Stimulated activated CD4-positive, alpha-beta T cell treated with anti-CD3 and anti-CD28 coated beads, Interleukin-15, amount 100 ng/mL, for 48 hours (primary cell): Measurements from ENCODE around the gene SGCE.
"Not testable (repeated sequence)": the region's sequence is repeated elsewhere in the genome, so short reads cannot be mapped to it uniquely, and the experiment has no call there.

ENCODE experiments used
- DNase-seq, 2 donors: peaks; one replicate each; pipeline ENCODE4 v3.0.0-alpha.2; 2020; ENCODE audit warnings: low read depth in 2 of 2

The SGCE gene, protein sequence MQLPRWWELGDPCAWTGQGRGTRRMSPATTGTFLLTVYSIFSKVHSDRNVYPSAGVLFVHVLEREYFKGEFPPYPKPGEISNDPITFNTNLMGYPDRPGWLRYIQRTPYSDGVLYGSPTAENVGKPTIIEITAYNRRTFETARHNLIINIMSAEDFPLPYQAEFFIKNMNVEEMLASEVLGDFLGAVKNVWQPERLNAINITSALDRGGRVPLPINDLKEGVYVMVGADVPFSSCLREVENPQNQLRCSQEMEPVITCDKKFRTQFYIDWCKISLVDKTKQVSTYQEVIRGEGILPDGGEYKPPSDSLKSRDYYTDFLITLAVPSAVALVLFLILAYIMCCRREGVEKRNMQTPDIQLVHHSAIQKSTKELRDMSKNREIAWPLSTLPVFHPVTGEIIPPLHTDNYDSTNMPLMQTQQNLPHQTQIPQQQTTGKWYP

DNA sequence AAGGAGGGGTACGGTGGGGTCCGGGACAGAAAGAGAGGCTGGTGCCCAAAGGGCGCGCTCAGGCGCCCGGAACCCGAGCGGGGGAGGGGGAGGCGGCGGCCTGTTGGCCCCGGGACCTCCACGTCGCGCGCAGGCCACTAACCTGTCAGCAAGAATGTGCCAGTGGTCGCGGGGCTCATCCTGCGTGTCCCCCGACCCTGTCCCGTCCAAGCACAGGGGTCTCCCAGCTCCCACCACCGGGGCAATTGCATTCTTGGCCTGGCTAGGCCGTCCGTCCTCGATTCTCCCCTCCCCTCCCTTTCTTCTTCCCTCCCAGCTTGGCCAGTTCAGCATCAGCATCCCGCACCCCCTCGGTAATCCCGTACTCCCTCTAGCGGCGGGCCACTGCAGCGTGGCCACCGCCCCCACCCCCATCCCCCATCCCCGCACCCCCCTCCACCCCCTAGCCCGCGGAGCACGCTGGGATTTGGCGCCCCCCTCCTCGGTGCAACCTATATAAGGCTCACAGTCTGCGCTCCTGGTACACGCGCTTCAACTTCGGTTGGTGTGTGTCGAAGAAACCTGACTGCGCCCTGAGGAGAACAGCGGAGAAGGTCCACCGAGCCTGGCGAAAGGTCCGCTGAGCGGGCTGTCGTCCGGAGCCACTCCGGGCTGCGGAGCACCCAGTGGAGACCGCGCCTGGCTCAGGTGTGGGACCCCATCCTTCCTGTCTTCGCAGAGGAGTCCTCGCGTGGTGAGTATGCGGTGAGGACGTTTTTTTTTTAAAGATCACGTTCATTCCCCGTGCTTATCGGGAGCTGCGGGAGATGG, at the start of gene SGCE:
SGCE (minus strand) TSS at position 286 of the 810 bp plus-strand sequence; CDS start at position 251, 35 bp downstream.
- peak in 1 of 2 donors; percentile 44 for DNase-seq

DNA sequence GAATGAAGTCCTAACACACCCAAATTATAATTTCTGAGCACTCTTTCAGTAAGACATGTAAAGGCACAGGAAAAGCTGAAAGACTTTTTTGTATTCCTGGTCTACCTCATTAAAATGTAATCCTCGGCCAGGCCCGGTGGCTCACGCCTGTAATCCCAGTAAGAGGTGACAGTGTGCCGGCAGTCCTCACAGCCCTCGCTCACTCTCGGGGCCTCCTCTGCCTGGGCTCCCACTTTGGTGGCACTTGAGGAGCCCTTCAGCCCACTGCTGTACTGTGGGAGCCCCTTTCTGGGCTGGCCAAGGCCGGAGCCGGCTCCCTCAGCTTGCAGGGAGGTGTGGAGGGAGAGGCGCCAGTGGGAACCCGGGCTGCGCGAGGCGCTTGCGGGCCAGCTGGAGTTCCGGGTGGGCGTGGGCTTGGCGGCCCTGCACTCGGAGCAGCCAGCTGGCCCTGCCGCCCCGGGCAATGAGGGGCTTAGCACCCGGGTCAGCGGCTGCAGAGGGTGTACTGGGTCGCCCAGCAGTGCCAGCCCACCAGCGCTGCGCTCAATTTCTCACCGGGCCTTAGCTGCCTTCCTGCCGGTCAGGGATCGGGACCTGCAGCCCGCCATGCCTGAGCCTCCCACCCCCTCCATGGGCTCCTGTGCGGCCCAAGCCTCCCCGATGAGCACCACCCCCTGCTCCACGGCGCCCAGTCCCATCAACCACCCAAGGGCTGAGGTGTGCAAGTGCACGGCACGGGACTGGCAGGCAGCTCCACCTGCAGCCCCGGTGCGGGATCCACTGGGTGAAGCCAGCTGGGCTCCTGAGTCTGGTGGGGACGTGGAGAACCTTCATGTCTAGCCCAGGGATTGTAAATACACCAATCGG, 49.5 kb upstream of the SGCE start:
- DNase-seq, result not testable (repeated sequence)

DNA sequence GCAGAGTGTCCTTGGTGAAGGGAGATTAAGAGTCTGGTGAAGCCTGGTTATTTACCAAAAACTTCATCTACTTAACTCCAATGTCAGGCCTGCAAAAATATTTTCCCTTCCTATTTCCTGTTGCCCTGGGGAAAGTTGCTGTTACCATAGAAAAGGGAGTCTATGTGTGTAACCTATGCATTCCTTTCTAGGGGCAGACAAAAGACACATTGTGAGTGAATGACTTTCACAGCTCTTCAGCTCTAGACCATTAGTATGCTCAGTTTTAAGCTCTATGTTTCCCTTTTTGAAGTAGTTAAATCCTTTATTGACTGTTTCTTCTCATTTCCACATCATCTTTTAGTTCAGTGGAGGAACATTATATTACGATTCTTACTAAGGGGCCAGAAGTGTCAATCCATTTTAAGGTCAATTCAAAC, 45.6 kb upstream of the SGCE start:
- no peak for DNase-seq

DNA sequence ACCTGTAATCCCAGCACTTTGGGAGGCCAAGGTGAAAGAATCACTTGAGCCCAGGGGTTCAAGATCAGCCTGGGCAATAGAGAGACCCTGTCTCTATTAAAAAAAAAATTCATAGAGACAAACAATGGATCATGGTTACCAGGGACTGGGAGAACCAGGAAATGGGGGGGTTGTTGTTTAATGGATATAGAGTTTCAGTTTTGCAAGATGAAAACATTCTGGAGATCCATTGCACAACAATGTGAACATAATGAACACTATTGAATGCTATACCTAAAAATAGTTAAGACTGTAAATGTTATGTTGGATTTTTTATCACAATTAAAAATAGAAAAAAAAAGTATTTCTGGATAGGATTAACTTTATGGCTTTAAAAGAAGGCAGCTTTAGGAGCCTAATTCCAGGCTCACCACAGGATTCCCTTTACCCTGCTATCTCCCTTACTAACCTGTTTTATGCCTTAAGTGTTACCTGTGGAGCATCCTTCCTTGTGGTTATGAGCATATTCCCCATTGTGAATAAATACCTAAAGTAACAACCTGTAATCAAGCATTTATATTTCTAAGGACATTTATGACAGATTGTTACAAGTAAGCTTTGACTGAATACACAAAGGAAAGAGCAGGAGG, 45.1 kb upstream of the SGCE start:
- no peak for DNase-seq

- no peak for DNase-seq
Measured at GRCh38 chr7:94698275-94698674, 42.3 kb upstream of the SGCE start.

DNA sequence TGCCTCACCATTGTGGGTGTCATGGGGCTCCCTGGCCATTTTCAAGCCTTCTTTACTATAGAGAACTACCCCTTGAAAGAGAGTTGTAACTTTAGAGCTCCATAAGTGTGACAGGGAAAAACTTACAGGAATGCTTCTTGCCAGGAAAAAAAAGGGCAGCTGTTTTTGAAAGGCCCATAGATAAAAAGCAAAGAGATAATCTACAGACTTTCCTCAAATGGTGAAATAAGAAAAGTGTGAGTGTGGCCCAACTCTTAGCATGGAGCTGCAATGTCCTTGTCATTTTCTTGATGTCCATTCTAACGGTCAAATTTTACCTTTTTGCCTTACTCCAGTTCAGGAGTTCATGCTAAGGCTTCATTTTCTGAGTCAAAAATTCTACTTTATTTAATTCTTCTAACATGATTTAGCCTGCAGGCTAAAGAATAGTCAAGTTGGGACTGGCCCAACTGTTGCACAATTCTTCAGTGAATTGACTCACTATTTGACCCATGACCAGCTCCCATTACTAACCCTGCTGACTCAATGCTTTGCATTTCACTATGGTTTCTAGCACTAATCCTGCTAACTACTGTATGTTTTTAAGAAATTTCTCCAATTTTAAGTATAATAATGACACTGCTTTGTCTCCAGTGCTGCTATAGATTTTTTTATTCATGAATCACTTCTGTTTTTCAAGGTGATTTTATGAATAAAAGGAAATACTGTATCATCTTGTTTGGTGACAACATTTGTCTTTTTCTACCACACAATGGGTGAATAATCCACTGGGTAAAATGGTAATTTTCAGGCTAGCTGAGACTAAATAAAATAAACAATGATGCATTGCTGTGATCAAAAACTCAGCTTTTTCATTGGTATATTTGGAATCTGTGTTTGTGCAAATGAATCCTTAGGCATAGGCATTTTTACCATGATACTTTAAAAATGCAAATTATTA, 41.4 kb upstream of the SGCE start:
- DNase-seq, result no peak

DNA sequence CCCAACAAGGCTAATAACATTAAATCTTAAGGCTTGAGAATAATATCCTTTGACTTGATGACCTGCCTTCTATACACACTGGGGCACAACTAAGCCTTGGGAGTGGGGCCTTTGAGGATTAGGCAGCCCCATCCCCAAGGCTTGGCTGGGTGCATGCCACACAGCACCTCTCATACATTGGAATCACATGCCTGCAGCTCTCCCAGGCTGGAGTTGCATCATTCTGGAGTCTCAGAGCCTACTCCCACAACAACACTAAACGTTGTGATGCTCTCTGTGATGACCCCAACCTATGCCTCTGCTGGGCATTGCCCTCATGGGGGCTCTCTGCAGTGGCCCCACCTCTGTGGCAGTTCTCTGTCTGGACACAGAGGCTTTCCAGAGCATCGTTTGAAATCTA, 31.9 kb upstream of the SGCE start:
- DNase-seq, result no peak

DNA sequence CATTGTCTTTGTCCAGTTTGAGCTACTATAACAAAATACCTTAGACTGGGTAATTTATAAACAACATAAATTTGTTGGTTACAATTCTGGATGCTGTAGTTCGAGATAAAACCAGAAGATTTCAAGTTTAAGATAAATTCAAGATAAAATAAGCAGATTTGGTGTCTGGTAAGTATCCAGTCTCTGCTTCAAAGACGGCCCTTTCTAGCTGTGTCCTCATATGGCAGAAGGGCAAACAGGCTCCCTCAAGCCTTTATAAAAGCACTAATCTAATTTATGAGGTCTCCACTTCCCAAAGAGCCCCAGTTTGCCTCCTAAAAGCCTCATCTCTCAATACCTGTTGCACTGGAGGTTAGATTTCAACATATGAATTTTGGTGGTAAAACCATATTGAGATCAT, 31.1 kb upstream of the SGCE start:
- DNase-seq, result no peak

GRCh38 chr7:94683066-94683465, 27.1 kb upstream of the SGCE start:
- no peak for DNase-seq

GRCh38 chr7:94679358-94679757, 23.4 kb upstream of the SGCE start:
- no peak for DNase-seq

GRCh38 chr7:94676431-94676830, 20.5 kb upstream of the SGCE start:
- no peak for DNase-seq

DNA sequence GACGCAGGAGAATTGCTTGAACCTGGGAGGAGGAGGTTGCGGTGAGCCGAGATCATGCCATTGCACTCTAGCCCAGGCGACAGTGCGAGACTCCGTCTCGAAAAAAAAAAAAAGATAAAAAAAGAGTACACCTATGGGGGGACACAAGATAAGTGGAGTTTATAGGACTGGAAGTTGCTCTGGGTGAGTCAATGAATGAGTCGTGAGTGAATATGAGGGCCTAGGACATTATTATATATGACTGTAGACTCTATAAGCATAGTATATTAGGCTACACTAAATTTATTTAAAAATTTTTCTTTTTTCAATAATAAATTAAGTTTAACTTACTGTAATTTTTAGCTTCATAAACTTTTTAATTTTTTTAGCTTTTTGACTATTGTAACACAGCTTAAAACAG, 19.4 kb upstream of the SGCE start:
- no peak for DNase-seq

DNA sequence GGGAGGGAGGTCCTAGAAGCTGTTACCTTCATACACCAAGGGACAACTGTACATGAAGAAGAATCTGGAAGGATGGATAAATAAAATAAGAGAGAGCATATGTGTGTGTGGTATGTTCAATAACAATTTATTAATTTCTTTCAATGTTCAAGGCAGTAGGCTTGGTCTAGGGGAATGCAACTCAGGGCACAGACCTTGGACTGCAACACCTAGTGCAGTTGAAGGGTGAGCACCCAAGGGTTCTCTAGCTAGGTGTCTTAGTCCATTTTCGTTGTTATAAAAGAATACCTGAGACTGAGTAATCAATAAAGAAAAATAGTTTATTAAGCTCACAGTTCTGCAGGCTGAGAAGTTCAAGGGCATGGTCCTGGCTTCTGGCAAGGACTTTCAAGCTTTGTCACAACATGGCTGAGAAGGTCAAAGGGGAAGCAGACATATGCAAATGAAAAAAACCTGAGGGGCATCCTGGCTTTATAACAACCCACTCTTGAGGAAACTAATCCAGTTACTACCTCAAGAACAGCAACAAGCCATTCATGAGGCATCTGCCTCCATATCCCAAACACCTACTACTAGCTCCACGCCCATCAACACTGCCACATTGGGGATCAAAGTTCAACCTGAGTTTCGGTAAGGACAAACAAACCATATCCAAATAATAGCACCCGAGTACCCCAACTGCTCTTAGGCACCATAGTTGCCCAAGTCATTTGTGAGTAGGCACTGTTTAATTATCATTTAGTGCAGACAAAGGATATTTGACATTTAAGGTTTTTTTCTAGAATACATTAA, 15.7 kb upstream of the SGCE start:
- DNase-seq, result no peak

GRCh38 chr7:94669773-94670495, 14.0 kb upstream of the SGCE start:
- no peak for DNase-seq

- no peak for DNase-seq
Measured at GRCh38 chr7:94666879-94667587, 11.1 kb upstream of the SGCE start.

DNA sequence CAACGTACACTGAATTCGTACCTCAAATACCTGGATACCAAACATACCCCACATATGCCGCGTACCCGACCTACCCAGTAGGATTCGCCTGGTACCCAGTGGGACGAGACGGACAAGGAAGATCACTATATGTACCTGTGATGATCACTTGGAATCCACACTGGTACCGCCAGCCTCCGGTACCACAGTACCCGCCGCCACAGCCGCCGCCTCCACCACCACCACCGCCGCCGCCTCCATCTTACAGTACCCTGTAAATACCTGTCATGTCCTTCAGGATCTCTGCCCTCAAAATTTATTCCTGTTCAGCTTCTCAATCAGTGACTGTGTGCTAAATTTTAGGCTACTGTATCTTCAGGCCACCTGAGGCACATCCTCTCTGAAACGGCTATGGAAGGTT, 9.5 kb upstream of the SGCE start:
- no peak for DNase-seq

DNA sequence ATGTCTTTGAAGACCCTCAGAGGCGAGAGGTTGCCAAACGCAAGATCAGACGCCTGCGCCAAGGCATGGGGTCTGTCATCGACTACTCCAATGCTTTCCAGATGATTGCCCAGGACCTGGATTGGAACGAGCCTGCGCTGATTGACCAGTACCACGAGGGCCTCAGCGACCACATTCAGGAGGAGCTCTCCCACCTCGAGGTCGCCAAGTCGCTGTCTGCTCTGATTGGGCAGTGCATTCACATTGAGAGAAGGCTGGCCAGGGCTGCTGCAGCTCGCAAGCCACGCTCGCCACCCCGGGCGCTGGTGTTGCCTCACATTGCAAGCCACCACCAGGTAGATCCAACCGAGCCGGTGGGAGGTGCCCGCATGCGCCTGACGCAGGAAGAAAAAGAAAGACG, 8.1 kb upstream of the SGCE start:
- DNase-seq, result no peak

DNA sequence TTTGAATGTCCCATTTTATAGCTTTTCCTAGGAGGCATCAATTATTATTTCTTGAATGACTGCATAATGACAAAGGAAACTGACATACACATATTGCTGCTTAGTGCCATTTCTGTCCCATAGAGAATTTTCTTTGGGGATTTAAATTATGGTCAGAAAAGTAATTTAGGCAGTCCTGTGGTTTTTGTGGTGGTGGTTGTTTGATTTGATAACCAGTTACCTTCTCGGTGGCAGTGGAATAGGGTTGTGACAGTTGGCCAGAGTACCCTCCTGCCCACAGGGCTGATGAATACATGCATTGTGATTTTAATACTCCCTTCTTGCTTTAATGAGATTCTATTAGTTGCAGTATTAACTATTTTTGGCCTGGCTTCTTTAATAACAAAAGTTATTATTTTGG, 6.6 kb upstream of the SGCE start:
- DNase-seq, result no peak
